GM04503 (cell line): ENCODE measurements around the gene GDPD5.
"Not testable (repeated sequence)": the region's sequence is repeated elsewhere in the genome, so short reads cannot be mapped to it uniquely, and the experiment has no call there.

Experiments used
- DNase-seq: peaks from one replicate; pipeline ENCODE4 v3.0.0-alpha.2; 2012; ENCODE audit warnings: low read depth

Gene GDPD5

DNA sequence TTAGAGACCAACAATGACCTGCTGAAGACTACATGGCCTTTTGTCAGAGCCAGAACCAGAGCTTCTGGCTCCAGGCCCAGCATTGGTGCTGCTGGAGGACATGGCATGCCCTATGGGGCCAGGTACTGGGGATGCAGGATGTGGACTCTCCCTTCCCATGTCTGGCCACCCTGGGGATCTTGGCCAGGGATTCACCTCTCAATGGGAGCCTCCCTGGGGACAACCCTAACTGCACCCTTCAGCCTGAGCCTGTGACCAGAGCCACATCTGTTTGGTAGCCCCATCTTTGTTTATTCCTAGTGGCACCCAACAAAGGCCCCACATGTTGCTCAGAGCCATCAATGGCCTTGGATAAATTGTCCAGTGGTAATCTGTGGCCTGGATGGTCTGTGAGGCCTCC, 98.6 kb downstream of the GDPD5 start:
- no peak for DNase-seq

DNA sequence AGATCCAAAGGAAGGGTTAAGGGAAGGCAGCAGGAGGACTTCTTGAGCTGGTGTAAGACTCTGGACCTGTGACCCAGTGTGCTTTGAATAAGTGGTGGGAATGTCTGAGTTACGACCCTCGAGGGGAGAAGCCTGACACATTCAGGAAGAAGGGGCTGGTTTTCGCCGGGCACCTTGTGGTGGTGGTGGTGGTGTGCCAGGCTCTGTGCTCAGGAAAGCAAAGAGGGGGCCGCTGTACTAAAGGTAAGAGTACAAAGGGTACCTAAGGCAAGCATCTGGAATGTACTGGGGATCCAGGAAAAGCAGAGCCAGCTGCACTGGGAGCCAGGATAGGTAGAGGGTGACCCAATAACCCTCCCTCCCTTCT, 99.0 kb downstream of the GDPD5 start:
- DNase-seq: no peak

DNA sequence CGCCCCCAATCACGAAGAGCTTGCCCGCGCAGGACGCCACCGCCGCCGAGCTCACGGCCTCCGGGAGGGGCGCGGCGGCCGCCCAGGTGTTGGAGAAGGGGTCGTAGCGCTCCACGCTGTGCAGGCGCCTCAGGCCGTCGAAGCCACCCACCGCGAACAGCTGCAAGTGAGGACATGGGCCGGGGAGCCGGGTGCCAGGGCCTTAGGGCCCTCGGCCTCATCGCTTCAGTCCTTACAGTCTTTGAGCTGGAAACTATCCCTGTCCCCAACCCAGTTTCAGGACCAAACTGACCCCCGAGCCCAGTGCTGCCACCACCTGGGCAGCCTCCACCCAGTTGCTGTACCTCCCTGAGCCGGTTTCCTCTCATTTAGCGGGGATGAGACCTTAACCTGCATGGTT, 100.3 kb downstream of the GDPD5 start:
- no peak for DNase-seq

DNA sequence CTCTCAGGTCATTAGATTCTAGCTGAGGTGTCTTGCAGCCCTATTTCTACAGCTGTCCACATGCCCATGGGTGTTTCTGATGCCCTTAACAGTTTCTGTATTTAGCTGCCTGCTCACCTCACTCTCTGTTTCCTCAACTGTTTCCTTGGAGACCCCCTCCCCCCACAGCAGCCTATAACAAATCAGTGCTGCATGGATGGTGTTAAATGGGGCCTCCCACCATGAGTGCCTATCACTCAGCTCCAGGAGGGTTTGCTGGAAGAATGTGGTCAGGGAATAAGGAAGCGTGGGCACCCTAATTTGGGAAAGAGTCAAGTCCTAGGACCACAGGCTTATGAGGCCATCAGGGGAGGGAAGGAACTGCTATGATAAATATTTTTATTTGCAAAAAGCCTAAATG, 101.3 kb downstream of the GDPD5 start:
- DNase-seq: no peak

DNA sequence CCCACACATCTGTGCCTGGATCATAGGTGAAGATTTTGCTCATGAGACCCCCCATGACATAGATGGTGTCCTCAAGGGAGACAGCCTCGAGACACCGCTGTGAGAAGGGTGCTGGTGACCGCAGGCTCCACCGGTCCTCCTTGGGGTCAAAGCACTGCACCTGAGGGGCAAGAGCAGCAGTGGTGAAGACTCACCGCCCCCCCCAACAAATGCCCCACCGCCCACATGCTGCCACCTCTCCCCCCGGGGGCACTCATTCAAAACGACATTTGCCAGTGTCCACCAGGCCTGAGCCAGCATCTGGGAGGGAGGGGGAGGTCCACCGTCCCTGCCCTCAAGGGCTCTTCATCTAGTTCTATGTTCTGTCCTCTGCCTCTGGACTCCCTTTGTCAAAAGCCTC, 102.0 kb downstream of the GDPD5 start:
- no peak for DNase-seq

DNA sequence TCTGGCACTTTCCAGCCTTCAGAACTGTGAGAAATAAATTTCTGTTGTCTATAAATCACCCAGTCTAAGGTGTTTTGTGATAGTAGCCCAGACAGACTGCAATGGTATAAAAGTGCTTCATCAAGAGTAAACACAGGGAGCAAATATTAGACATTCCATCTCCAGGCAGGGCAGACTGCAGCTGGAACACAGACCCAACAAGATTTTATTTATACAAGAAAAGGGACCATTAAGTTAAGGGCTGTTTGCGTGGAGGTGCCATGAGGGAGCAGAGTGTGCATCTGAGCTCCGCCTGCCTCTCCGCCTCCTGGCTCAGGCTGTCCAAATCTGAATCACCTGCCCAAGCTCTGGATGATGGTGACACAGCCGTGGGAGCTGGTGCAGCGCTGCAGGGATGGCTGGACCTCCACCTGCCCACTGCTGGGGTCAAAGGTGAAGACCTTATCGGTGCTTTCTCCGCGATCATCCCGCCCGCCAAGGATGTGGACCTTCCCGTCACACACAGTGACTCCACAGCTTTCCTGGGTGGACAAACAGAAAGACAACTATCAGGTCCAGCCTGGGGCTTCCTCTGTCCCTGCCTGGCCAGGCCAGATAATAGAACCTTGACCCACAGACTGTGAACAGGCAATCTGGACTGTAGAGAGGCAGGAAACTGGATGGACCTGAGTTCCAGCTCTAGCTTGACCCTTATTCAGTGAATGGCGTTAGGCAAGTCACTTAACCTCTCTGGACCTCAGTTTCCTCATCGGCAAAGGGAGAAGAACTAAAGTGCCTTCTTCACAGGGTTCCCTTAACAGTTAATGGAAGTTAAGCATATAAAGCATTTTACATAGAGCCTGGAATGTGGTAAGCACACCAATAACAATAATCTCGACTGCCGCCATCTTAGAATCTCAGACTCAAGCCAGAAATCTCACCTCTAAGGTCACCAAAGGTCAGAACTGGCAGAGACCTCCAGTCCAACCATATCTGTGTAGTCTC, 103.2 kb downstream of the GDPD5 start:
- no peak for DNase-seq

DNA sequence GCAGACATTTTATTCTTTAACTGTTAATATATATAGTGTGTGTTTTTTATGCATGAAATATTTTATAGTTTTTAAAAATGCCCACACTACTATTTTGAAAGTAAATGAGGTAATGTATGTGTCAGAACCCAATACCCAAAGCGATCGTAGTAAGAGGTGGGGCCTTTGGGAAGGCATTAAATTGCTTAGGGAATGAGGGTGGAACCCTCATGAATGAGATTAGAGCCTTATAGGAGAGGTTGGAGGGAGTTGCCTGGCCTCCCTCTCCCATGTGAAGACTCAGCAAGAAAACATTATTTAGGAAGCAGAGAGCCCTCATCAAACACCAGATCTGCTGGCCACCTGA, 103.9 kb downstream of the GDPD5 start:
- no peak for DNase-seq

DNA sequence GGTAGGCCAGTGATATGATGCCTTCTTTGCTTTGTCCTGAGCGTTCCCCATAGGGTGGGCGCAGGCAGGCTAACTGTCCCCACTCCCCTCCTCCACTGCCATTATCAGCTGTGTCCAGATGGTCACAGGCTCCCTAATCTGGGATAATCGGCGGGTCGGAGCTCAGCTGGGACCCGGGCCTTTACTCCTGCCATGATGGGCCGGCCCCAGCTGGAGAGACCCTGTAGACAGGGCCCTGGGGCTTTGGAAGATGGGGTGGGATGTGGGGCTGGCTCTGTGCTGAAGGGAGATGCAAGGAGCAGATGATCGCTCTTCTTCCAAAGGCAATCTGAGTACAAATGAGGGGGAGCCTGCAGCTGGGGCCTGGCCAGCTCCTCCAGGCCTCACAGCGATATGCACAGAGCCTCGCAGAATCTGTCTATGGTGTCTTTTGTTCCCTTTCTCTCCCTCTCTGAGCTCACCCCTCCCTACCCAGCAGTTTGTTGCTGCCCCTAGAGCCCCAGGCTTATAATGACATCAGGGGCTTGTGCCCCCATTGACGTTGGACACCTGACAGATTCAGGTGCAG, 104.6 kb downstream of the GDPD5 start:
- DNase-seq: no peak

DNA sequence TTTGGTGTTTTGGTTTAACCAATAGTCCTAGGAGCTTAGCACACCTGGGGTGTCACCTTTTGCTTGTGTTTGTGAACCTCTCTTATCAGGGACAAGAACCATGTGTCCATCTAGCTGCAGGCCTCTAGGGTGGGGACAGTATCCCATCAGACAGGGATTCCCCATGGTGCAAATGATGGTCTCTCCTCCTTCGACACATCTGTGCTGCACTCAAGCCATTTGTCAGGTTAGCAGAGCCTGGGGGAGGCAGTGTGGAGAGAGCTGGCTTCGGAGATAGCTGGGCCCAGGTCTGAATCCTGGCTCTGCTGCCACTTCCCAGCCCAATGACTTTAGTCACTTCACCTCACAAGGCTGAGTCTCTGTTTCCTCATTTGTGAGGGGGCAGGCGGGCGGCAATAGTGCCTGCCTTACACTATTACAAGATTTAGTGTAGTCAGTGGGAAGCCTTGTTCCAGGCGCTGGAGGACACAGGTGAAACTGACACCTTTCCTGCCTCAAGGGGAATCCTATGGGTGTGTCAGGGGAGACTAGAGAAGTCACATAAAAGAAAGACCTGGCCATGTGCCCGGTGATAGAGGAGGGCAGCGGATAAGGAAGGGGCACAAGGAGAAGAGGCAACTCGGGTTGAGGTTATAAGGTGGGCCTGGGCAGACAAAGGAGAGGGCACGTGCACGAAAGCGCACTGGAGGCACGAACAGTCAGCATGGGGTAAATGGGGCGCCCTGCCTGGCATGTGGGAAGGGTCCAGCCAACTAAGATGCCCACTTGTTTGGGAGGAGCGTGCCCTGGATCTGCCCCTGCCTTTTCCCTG, 105.3 kb downstream of the GDPD5 start:
- DNase-seq: no peak

DNA sequence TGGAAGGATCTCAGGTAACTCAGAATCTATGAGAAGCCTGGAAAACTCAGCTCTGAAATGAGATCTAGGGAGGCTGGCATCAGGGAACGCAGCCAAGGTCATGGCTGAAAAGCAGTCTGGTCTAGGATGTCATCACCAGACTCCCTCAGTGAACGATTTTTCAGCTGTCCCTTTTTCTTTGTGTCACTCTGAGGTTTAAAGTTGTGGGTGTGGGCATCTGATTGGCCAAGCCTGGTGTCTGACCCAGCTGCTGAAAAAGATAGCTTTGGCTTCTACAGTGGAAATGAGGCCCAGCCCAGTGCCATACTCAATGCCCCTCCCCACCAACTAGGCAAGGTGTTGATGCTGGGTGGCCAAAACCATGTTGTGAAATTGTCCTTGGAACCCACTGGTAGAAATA, 111.9 kb downstream of the GDPD5 start:
- DNase-seq: no peak

DNA sequence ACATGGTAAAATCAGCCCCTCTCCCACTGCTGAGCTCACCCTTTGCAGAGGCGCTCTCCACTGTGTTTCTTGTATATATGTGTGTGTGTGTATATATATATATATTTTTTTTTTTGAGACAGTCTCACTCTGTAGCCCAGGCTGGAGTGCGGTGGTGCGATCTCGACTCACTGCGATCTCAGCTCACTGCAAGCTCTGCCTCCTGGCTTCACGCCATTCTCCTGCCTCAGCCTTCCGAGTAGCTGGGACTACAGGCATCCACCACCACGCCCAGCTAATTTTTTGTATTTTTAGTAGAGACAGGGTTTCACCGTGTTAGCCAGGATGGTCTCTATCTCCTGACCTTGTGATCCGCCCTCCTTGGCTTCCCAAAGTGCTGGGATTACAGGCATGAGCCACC, 112.6 kb downstream of the GDPD5 start:
- DNase-seq: not testable (repeated sequence)

DNA sequence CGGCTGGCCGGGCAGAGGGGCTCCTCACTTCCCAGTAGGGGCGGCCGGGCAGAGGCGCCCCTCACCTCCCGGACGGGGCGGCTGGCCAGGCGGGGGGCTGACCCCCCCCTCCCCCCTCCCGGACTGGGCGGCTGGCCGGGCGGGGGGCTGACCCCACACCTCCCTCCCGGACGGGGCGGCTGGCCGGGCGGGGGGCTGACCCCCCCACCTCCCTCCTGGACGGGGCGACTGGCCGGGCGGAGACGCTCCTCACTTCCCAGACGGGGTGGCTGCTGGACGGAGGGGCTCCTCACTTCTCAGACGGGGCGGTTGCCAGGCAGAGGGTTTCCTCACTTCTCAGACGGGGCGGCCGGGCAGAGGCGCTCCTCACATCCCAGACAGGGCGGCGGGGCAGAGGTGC, 115.8 kb downstream of the GDPD5 start:
- DNase-seq: not testable (repeated sequence)

DNA sequence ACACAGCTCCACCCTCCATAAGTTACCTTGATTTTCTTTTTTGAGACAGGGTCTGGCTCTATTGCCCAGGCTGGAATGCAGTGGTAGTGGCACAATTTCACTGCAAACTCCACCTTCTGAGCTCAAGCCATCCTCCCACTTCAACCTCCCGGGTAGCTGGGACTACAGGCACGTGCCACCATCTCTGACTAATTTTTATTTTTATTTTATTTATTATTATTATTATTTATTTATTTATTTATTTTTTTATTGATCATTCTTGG, 116.9 kb downstream of the GDPD5 start:
- DNase-seq: no peak

DNA sequence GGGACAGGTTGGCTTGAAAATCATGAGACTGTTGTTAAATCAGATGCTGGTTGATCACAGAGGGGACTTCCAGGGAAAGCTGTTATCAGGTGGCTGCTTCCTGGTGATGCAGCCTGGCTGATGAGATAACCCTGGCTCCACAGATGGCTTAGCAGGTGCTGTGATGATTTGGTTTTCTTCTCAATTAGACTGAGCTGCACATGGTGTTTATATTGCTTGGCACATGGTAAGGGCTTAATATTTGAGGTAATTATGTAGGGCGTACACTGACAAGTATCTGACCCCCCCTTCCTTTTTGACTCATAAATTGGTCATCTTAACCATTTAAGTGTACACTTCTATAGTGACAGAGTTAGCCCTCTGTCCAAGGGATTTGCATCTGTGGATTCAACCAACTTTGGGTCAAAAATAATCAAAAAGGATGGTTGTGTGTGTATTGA, 119.4 kb downstream of the GDPD5 start:
- no peak for DNase-seq

DNA sequence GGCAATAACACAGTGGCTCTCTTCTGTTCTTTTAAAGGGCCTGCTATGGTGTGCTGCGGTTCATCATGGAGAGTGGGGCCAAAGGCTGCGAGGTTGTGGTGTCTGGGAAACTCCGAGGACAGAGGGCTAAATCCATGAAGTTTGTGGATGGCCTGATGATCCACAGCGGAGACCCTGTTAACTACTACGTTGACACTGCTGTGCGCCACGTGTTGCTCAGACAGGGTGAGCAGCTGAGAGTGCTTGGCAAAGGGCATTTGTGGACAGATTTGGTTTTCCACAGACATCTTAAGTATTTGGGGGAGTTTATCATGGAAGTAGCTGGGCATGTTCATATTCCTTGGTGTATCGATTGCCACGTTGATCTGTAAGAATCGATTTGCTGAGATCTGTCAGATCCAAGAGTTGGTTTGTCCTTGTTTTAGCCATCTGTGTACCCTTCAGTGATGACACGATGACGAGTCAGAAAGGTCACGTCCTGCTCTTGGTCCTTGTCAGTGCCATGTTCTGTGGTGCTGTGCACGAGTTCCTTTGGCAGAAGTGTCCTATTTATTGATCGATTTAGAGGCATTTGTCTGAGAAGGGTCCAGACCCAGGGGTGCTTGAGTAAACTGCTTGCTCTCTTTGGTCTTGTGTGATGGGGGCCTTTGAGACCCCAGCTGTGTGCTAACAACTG, 121.6 kb downstream of the GDPD5 start:
- no peak for DNase-seq

DNA sequence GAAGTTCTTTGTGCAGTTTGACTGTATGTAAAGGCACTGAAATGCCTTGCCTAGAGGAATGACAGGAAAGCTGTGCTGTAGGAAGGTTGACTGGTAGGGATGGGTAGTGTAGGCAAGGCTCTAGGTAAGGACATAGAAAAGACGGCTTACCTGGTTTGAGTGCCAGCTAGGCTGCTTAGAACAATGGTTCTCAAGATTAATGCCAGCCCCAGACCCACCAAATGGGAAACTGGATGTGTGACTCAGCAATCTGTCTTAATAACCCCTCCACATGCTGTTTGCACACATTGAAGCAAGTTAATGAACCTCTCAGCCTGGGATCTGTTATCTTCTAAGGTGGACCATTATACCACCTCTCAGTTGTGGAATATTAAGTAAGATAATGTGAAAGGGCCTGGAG, 122.7 kb downstream of the GDPD5 start:
- DNase-seq: no peak

DNA sequence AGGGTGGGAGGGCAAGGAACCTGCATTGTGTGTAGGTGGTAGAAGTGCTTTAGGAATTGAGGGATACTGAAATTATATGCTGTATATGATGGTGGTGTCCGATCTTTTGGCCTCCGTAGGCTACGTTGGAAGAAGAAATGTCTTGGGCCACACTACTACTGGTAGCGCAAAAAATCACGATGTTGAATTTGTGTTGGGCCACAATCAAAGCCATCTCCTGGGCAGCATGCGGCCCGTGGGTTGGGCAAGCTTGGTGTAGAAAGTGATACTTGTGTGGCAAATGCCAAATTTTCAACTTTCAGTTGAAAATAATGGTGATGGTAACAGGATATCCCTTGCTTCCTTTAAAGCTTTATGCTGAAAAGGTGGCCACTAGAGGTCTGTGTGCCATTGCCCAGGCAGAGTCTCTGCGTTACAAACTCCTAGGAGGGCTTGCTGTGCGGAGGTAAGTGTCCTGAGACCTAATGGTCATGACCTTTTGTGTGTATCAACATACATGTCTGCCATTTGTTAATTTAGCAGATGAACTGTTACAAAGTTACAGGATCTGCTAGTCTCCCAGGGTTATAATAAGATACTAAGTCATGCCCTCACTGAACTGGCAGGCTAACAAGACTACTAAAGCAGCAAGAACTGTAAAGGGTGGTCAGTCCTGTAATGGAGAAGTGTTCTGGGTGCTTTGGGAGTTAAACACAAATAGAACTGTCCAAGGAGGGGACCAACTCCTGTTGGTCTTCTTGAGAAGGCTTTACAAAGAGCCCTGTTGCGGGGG, 123.6 kb downstream of the GDPD5 start:
- DNase-seq: no peak

DNA sequence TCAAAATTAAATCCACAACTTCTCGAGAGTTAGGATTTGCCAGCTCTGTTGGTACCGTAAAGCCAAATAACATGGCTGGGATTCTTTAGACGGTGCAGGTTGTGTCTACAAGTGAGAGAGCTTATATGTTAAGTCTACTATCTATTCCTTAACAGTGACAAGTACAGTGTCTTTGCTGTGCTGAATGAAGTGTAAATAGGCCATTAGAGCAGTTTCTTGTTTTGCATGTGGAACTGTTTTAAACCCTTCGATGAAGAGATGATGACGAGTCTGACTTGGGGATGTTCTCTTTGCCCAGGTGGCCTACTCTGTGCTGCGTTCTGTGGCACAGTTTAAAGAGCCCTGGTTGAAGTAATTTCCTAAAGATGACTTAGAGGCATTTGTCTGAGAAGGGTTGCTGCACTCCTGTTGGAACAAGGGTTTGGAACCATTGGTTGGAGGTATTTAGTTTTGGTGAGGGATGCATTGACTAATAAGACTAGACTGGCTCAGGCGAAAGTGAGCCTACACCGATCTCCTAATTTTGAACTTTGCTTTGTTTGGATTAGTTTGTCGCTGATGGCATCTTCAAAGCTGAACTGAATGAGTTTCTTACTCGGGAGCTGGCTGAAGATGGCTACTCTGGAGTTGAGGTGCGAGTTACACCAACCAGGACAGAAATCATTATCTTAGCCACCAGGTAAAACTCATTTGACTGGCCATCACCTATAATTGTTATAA, 125.4 kb downstream of the GDPD5 start:
- DNase-seq: no peak

DNA sequence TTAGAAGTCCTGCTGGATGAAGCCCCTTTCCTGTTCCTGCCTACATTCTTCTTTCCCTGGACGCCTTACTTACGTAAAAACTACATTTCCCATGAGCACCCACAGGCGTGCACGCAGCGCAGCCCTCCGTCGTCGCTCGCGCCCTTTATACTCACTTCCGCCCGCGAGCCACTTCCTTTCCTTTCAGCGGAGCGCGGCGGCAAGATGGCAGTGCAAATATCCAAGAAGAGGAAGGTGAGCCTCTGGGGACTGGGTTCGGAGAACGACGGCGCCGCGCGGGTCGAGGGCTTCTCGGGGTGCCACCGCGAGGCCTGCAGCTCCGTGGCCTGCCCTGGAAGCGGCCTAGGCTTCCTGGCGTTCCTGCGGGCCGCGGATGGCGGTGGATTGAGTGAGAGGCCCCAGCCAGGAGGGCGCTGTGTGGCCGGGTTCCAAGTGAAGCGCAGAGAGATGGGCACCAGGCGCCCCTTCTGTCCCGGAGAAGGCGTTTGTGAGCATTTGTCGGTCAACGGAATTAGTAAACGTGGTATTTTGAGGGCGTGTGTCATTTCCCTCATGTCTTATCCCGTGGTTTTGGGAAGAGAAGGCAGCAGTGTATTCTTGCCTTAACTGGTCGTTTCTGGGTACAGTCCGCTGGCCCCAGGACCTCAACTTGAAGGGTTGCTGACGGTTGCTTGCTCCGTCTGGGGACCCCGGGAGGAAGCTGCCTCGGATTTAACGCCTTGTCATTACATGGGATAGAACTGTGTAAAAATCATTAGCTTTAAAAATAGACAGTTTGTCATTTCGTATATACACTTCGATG, 126.2 kb downstream of the GDPD5 start, which contains the start of gene RPS3:
TSS of gene RPS3 (plus strand) at position 175 of the 802 bp plus-strand sequence. CDS start at position 205, 30 bp downstream.
- peak; percentile 60 for DNase-seq

DNA sequence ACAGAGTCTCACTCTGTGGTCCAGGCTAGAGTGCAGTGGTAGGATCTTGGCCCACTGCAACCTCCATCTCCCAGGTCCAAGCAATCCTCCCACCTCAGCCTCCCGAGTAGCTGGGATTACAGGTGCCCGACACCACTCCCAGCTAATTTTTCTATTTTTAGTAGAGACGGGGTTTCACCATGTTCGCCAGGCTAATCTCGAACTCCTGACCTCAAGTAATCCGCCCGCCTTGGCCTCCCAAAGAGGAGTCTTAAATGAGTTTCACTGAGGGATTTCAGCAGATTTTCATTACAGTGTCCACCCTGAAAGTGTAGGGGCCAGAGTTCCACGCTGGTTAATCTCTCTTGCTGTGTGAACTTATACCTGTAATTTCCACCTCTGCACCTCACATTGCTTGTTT, 126.8 kb downstream of the GDPD5 start:
- no peak for DNase-seq
